Endothelial cell of umbilical vein (primary cell): ENCODE results near the gene TNFRSF11A. TPM values are rescaled to one million over a fixed set of nuclear protein-coding genes. Genes with fewer than 3 reads are reported as not detected.

Experiments used
- BruUV-seq: library from RNA; stranded (reverse); fragments of 400-500 nt; replicated peaks from 2 replicates; lab custom pipeline; 2021; lab: Mats Ljungman, UMichigan
- CTCF ChIA-PET: fragments of 300-600, 350-600 bp; sonication (Branson Sonifier 250); formaldehyde crosslinking; loops from one replicate; lab custom pipeline; 2021; ENCODE audit warnings: antibody characterized with exemption, inconsistent platforms; lab: Charles Lee
- POLR2A ChIA-PET: fragments of 300-600, 350-600 bp; sonication (Branson Sonifier 250); formaldehyde crosslinking; loops from one replicate; lab custom pipeline; 2021; ENCODE audit warnings: antibody characterized with exemption, inconsistent platforms; lab: Charles Lee
- DNase-seq: peaks from one replicate; pipeline ENCODE4 v3.0.0-alpha.2; 2011; ENCODE audit warnings: low read depth, low spot score
- FAIRE-seq: peaks from 2 replicates; lab custom pipeline; 2011; peaks lifted over from hg19 to GRCh38; lab: Jason Lieb, UNC
- H2AFZ ChIP-seq: 2 replicates; pipeline ENCODE4 v1.6.0; 2012; ENCODE audit warnings: low read depth, low read length, control low read depth, inconsistent platforms
- H3K27ac ChIP-seq: 2 replicates; pipeline ENCODE4 v1.5.1; 2011; ENCODE audit warnings: low read depth, mild to moderate bottlenecking, control low read depth, low read length, moderate library complexity; ENCODE audit not compliant: insufficient read depth
- H3K27me3 ChIP-seq, 2 experiments: 2 replicates each; pipeline versions ENCODE4 v1.6.0 to v1.6.1; 2011; ENCODE audit warnings: low read length in 2 of 2, mixed read lengths in 1 of 2; ENCODE audit not compliant: control insufficient read depth in 2 of 2, insufficient read depth in 2 of 2
- H3K36me3 ChIP-seq, 2 experiments: 2 replicates in 1 of 2; 3 replicates in 1 of 2; pipeline ENCODE4 v1.5.1; 2011; ENCODE audit warnings: low read length in 2 of 2, mild to moderate bottlenecking in 1 of 2, moderate library complexity in 1 of 2; ENCODE audit not compliant: control insufficient read depth in 2 of 2, insufficient read depth in 2 of 2; ENCODE audit errors: extremely low read depth in 1 of 2
- H3K4me1 ChIP-seq: 3 replicates; pipeline ENCODE4 v1.5.1; 2011; ENCODE audit warnings: mild to moderate bottlenecking, low read length; ENCODE audit not compliant: control insufficient read depth, insufficient read depth; ENCODE audit errors: extremely low read depth
- H3K4me2 ChIP-seq: 2 replicates; pipeline ENCODE4 v1.6.1; 2011; ENCODE audit warnings: low read length, control low read depth, mixed read lengths; ENCODE audit not compliant: insufficient read depth
- H3K4me3 ChIP-seq, 3 experiments: fragments of 200-600 bp in 1 of 3; sonication (generic), shearing (Covaris generic) in 1 of 3; replicated peaks in 1 of 3; 2 replicates each; pipeline ENCODE4 v1.5.1; 2011 to 2016; ENCODE audit warnings: control low read depth in 3 of 3, low read length in 3 of 3, mild to moderate bottlenecking in 2 of 3, inconsistent platforms in 1 of 3, low read depth in 1 of 3, moderate library complexity in 1 of 3; ENCODE audit not compliant: insufficient read depth in 1 of 3
- H3K79me2 ChIP-seq: 2 replicates; pipeline ENCODE4 v1.6.0; 2012; ENCODE audit warnings: low read length, inconsistent platforms; ENCODE audit not compliant: control insufficient read depth, insufficient read depth
- H3K9ac ChIP-seq: replicated peaks from 2 replicates; pipeline ENCODE3; 2011; ENCODE audit warnings: low read length, control low read depth; ENCODE audit not compliant: insufficient read depth; ENCODE audit errors: extremely low read depth
- H3K9me1 ChIP-seq: replicated peaks from 3 replicates; pipeline ENCODE4 v1.6.0; 2011; ENCODE audit warnings: mild to moderate bottlenecking, low read length; ENCODE audit not compliant: control insufficient read depth, insufficient read depth; ENCODE audit errors: extremely low read depth
- H3K9me3 ChIP-seq: replicated peaks from 2 replicates; pipeline ENCODE4 v1.5.1; 2012; ENCODE audit warnings: low read length, inconsistent platforms; ENCODE audit not compliant: control insufficient read depth, insufficient read depth
- H4K20me1 ChIP-seq: replicated peaks from 2 replicates; pipeline ENCODE3; 2011; ENCODE audit warnings: mild to moderate bottlenecking, low read length; ENCODE audit not compliant: control insufficient read depth, insufficient read depth; ENCODE audit errors: extremely low read depth
- EZH2 ChIP-seq: IDR thresholded peaks from 2 replicates; pipeline ENCODE4 v1.6.1; 2012; ENCODE audit warnings: borderline replicate concordance, low read depth, mild to moderate bottlenecking, moderate library complexity, low read length, inconsistent platforms; ENCODE audit not compliant: severe bottlenecking
- FOS ChIP-seq: IDR thresholded peaks from 2 replicates; pipeline ENCODE4 v1.6.1; 2011; ENCODE audit warnings: mild to moderate bottlenecking, low read length, moderate library complexity, borderline replicate concordance; ENCODE audit not compliant: insufficient read depth
- GATA2 ChIP-seq: IDR thresholded peaks from 2 replicates; pipeline ENCODE4 v1.7.0; 2011; ENCODE audit warnings: low read depth, mild to moderate bottlenecking, moderate library complexity, mixed read lengths, low read length; ENCODE audit not compliant: insufficient read length, insufficient read depth
- JUN ChIP-seq: IDR thresholded peaks from 2 replicates; pipeline ENCODE4 v1.6.1; 2011; ENCODE audit warnings: borderline replicate concordance, low read depth; ENCODE audit not compliant: insufficient read length, insufficient read depth
- MYC ChIP-seq: IDR thresholded peaks from one replicate; pipeline ENCODE4 v1.6.1; 2011; ENCODE audit warnings: mild to moderate bottlenecking, low read depth, low read length
- POLR2A ChIP-seq: IDR thresholded peaks from 2 replicates; pipeline ENCODE4 v1.6.1; 2012; ENCODE audit warnings: low read depth, mild to moderate bottlenecking, control low read depth, low read length
- POLR2AphosphoS5 ChIP-seq: IDR thresholded peaks from 2 replicates; pipeline ENCODE4 v1.6.1; 2012; ENCODE audit warnings: low read depth, mild to moderate bottlenecking, control low read depth, low read length, moderate library complexity; ENCODE audit not compliant: insufficient read depth
- dilution Hi-C: fragments of 300-500 bp; cut with MboI; formaldehyde crosslinking; loops from one replicate; pipeline ENCODE4 v1.15.0; 2019; ENCODE audit warnings: low sequenced_read_pairs; ENCODE audit not compliant: extremely low pct_ligation_motif_present
- intact Hi-C: fragments of 100-400 bp; cut with micrococcal nuclease; formaldehyde crosslinking; loops from one replicate; pipeline ENCODE4 v1.10.0; 2022
- polyA plus RNA-seq, 4 experiments: library from polyadenylated mRNA; depleted of rRNA in 3 of 4; stranded (reverse) in 3 of 4; unstranded in 1 of 4; fragments of >200 nt; gene quantifications; 2 replicates each; pipeline versions ENCODE4 v1.2.1 to v1.2.3, GENCODE V29; 2011 to 2012; ENCODE audit warnings: missing spikeins in 1 of 4
- total RNA-seq: library from RNA; stranded (reverse); gene quantifications from 2 replicates; pipeline ENCODE4 v1.2.3, GENCODE V29; 2021
- TF ChIP-seq, protein P1 (sequence below), 2 donors: IDR thresholded peaks; 1 replicate in 1 of 2; 2 replicates in 1 of 2; pipeline ENCODE4 v1.5.1; 2011; ENCODE audit warnings: low read length in 2 of 2, mild to moderate bottlenecking in 2 of 2, moderate library complexity in 2 of 2, control low read depth in 1 of 2, inconsistent platforms in 1 of 2, low read depth in 1 of 2; ENCODE audit not compliant: insufficient read depth in 1 of 2; ENCODE audit errors: extremely low read depth in 1 of 2
- TF ChIP-seq, protein P2 (sequence below): IDR thresholded peaks from 2 replicates; pipeline ENCODE4 v1.6.1; 2011; ENCODE audit not compliant: insufficient read depth, insufficient read length

Gene TNFRSF11A
- total and polyA plus RNA-seq, 2 donors (not counting 3 experiments of a cell fraction or from before 2014, with no cell fraction given) = 10.4 to 11.1 TPM

DNA sequence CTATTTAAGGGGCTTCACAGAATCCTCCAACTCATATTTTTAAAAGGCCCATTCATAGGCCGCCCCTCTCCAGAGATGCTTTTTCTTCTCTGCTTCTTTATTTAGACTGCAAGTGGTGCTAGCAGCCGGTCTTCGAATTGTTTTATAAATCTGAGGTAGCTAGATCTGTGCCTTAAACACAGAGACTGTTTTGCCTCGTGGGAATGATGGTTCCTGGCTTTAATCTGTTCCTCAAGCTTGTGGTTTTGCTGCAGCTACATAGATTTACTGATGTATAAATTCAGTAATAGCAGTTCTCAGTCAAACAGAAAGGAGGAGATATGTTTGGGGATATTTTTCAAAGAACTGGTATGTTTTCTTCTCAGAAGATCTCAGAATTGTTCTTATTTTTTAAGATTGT lies 45.3 kb downstream of the TNFRSF11A start:
- Histone ChIP-seq H3K9ac (no peak overlapping the region), H3K4me1 (no peaks in the 10 kb centered on the region), H3K36me3 (peaks cover 0 to 13% of the 10 kb centered on the region in 2 experiments), H3K4me2 (no peak overlapping the region), H3K9me3 (no peaks in the 10 kb centered on the region), H3K9me1 (no peaks in the 10 kb centered on the region), H4K20me1 (no peaks in the 10 kb centered on the region), H3K79me2 (no peaks in the 10 kb centered on the region), H2AFZ (no peak overlapping the region), H3K27ac (no peak overlapping the region), H3K4me3 (no peak overlapping the region), H3K27me3 (no peaks in the 10 kb centered on the region)
- TF ChIP-seq MYC (no peak), GATA2 (no peak), FOS (no peak)
- DNase-seq (no peak), FAIRE-seq (no peak)
- CTCF ChIA-PET = no interaction called here
- POLR2A ChIA-PET = no interaction called here
- intact Hi-C loops = no loop called here
- dilution Hi-C loops = no loop called here
- BruUV-seq = no TSS peak

DNA sequence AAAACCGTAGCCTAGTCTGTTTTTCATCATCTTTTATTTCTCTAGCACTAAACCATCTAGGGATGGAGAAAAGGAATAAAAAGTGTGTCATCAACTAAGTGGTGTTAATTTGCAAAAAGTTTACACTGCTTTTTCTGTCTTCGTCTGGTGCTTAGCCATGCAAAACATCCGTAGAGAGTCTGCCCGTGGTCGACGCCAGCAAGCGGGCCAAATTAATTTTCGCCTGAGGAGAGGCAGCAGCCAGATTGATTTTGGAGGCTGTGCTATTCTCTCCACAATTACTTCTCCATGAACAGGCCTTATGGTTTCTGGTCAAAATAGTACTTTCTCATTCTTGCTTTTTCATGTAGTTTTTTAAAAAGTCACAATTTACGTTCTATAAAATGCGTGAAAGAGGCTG lies 46.3 kb downstream of the TNFRSF11A start:
- FAIRE-seq (no peak), DNase-seq (no peak)
- no peaks in the 10 kb centered on the region for H3K79me2 ChIP-seq
- TF ChIP-seq EZH2 = no peak
- TF ChIP-seq JUN = no peak
- TF ChIP-seq POLR2AphosphoS5 = no peak
- TF ChIP-seq FOS = no peak
- TF ChIP-seq GATA2 = no peak
- TF ChIP-seq, protein P1, sequence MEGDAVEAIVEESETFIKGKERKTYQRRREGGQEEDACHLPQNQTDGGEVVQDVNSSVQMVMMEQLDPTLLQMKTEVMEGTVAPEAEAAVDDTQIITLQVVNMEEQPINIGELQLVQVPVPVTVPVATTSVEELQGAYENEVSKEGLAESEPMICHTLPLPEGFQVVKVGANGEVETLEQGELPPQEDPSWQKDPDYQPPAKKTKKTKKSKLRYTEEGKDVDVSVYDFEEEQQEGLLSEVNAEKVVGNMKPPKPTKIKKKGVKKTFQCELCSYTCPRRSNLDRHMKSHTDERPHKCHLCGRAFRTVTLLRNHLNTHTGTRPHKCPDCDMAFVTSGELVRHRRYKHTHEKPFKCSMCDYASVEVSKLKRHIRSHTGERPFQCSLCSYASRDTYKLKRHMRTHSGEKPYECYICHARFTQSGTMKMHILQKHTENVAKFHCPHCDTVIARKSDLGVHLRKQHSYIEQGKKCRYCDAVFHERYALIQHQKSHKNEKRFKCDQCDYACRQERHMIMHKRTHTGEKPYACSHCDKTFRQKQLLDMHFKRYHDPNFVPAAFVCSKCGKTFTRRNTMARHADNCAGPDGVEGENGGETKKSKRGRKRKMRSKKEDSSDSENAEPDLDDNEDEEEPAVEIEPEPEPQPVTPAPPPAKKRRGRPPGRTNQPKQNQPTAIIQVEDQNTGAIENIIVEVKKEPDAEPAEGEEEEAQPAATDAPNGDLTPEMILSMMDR (IDR thresholded peaks at IDR 0.05; ENCODE audit: extremely low read depth in 1 of 2, insufficient read depth in 1 of 2, low read depth in 1 of 2, low read length in 2 of 2) = no peak
- TF ChIP-seq, protein P2, sequence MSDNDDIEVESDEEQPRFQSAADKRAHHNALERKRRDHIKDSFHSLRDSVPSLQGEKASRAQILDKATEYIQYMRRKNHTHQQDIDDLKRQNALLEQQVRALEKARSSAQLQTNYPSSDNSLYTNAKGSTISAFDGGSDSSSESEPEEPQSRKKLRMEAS = no peak
- TF ChIP-seq POLR2A = no peak
- TF ChIP-seq MYC = no peak
- no peak overlapping the region for H3K27ac ChIP-seq
- no peaks in the 10 kb centered on the region for H4K20me1 ChIP-seq
- intact Hi-C loops (no loop called here), dilution Hi-C loops (no loop called here)
- H3K4me3 ChIP-seq = no peak overlapping the region
- BruUV-seq = no TSS peak
- ChIA-PET CTCF (no interaction called here), POLR2A (no interaction called here)
- no peaks in the 10 kb centered on the region for H3K4me1 ChIP-seq
- H3K27me3 ChIP-seq = no peaks in the 10 kb centered on the region
- H3K36me3 ChIP-seq = peaks cover 0 to 16% of the 10 kb centered on the region in 2 experiments
- no peak overlapping the region for H3K9ac ChIP-seq
- H3K9me3 ChIP-seq = no peaks in the 10 kb centered on the region
- no peaks in the 10 kb centered on the region for H3K9me1 ChIP-seq
- H2AFZ ChIP-seq = no peak overlapping the region
- H3K4me2 ChIP-seq = no peak overlapping the region
